HG02943 (cell line): ENCODE measurements around the gene AKR1E2.
"Not testable (repeated sequence)": the region's sequence is repeated elsewhere in the genome, so short reads cannot be mapped to it uniquely, and the experiment has no call there.

ENCODE experiments used
- ATAC-seq: cut with Tn5 transposase; IDR thresholded peaks from one replicate; pipeline ENCODE4 v1.9.1; 2021; ENCODE audit warnings: mild to moderate bottlenecking, low read depth, moderate library complexity; ENCODE audit not compliant: unreplicated experiment

Gene AKR1E2

GRCh38 chr10:4813023-4813422 is 13.0 kb upstream of the AKR1E2 start:
- no peak for ATAC-seq

GRCh38 chr10:4813496-4813895 is 12.5 kb upstream of the AKR1E2 start:
- ATAC-seq = no peak

GRCh38 chr10:4815646-4816180 is 10.3 kb upstream of the AKR1E2 start:
- not testable (repeated sequence) for ATAC-seq

GRCh38 chr10:4816966-4817365 is 9.0 kb upstream of the AKR1E2 start:
- no peak for ATAC-seq

- ATAC-seq = no peak
Observed at GRCh38 chr10:4819067-4819466, 6.9 kb upstream of the AKR1E2 start.

- no peak for ATAC-seq
Observed at GRCh38 chr10:4819707-4820106, 6.3 kb upstream of the AKR1E2 start.

- ATAC-seq = no peak
Observed at GRCh38 chr10:4820804-4821401, 5.1 kb upstream of the AKR1E2 start.

GRCh38 chr10:4822208-4822607 is 3.8 kb upstream of the AKR1E2 start:
- no peak for ATAC-seq

- no peak for ATAC-seq
Observed at GRCh38 chr10:4824791-4825310, 1.2 kb upstream of the AKR1E2 start.

GRCh38 chr10:4825456-4825867 is 545 bp upstream of the AKR1E2 start:
- no peak for ATAC-seq

GRCh38 chr10:4826792-4827324 is 851 bp downstream of the AKR1E2 start:
- ATAC-seq = peak; percentile 10

GRCh38 chr10:4828005-4828404 is 2.0 kb downstream of the AKR1E2 start:
- ATAC-seq = no peak

GRCh38 chr10:4830551-4830950 is 4.5 kb downstream of the AKR1E2 start:
- no peak for ATAC-seq

- ATAC-seq = no peak
Observed at GRCh38 chr10:4831091-4831490, 5.1 kb downstream of the AKR1E2 start.

GRCh38 chr10:4833286-4833685 is 7.3 kb downstream of the AKR1E2 start:
- no peak for ATAC-seq

GRCh38 chr10:4834898-4835405 is 8.9 kb downstream of the AKR1E2 start:
- ATAC-seq = no peak

GRCh38 chr10:4835494-4835918 is 9.5 kb downstream of the AKR1E2 start:
- no peak for ATAC-seq

GRCh38 chr10:4836416-4836969 is 10.5 kb downstream of the AKR1E2 start:
- no peak for ATAC-seq

GRCh38 chr10:4837551-4837950 is 11.5 kb downstream of the AKR1E2 start:
- ATAC-seq = no peak

GRCh38 chr10:4838743-4839142 is 12.7 kb downstream of the AKR1E2 start:
- no peak for ATAC-seq

GRCh38 chr10:4839353-4839752 is 13.3 kb downstream of the AKR1E2 start:
- ATAC-seq = no peak

GRCh38 chr10:4840151-4840550 is 14.1 kb downstream of the AKR1E2 start:
- no peak for ATAC-seq
